Measurements from ENCODE around the gene FLOT1.
"Not testable (repeated sequence)": the region's sequence is repeated elsewhere in the genome, so short reads cannot be mapped to it uniquely, and the experiment has no call there.

Gene FLOT1

GRCh38 chr6:30722280-30723112 is 20.0 kb downstream of the FLOT1 start:
- DNase-seq = peak; percentile 88

GRCh38 chr6:30722025-30722279 is 20.5 kb downstream of the FLOT1 start:
- DNase-seq = not testable (repeated sequence)

GRCh38 chr6:30721198-30722024 is 21.1 kb downstream of the FLOT1 start:
- DNase-seq = peak; percentile 95

GRCh38 chr6:30720738-30721197 is 21.7 kb downstream of the FLOT1 start:
- peak; percentile 58 for DNase-seq

GRCh38 chr6:30719791-30720737 is 22.4 kb downstream of the FLOT1 start, which contains the start of gene TUBB:
TSS of gene TUBB (plus strand) at chr6:30720352. CDS start at chr6:30720507, 155 bp downstream.
- DNase-seq = peak; percentile 96

GRCh38 chr6:30719356-30719755 is 23.1 kb downstream of the FLOT1 start:
- no peak for DNase-seq

GRCh38 chr6:30717845-30718720 is 24.4 kb downstream of the FLOT1 start:
- not testable (repeated sequence) for DNase-seq

- DNase-seq = peak; percentile 100
These were observed 25.2 kb downstream of the FLOT1 start, which contains the start of gene MDC1 for GRCh38 chr6:30717129-30717844. TSS of gene MDC1 (minus strand) at chr6:30717281. CDS start at chr6:30715175, 2,106 bp downstream.

GRCh38 chr6:30716879-30717128 is 25.7 kb downstream of the FLOT1 start:
- DNase-seq = no peak

- DNase-seq = no peak
These were observed 28.2 kb downstream of the FLOT1 start for GRCh38 chr6:30714263-30714662.

- DNase-seq = no peak
These were observed 30.0 kb downstream of the FLOT1 start for GRCh38 chr6:30712441-30712945.

GRCh38 chr6:30711758-30712380 is 30.6 kb downstream of the FLOT1 start:
- DNase-seq = no peak

- no peak for DNase-seq
These were observed 33.2 kb downstream of the FLOT1 start for GRCh38 chr6:30709101-30709868.

- no peak for DNase-seq
These were observed 35.1 kb downstream of the FLOT1 start for GRCh38 chr6:30707281-30707850.

- DNase-seq = no peak
These were observed 36.9 kb downstream of the FLOT1 start for GRCh38 chr6:30705620-30706019.

- no peak for DNase-seq
These were observed 38.7 kb downstream of the FLOT1 start for GRCh38 chr6:30703821-30704220.

- no peak for DNase-seq
These were observed 39.5 kb downstream of the FLOT1 start for GRCh38 chr6:30703011-30703410.

GRCh38 chr6:30700340-30700739 is 42.1 kb downstream of the FLOT1 start:
- no peak for DNase-seq

- no peak for DNase-seq
These were observed 46.1 kb downstream of the FLOT1 start for GRCh38 chr6:30696432-30696831.
